Activated B cell treated with CpG ODN at 0.5 μM for 24 hours (primary cell): ENCODE results near the gene SHISA6. TPM values are rescaled to one million over a fixed set of nuclear protein-coding genes. Genes with fewer than 3 reads are reported as not detected.

ENCODE experiments used
- ATAC-seq: fragments of 200-7000 bp; cut with Tn5 transposase; one replicate; pipeline ENCODE4 v1.10.0; 2021; ENCODE audit warnings: low read depth, mild to moderate bottlenecking, moderate library complexity
- CTCF ChIA-PET: fragments of 350-600 bp; sonication (Branson Sonifier 250); formaldehyde crosslinking; loops from one replicate; lab custom pipeline; 2021; ENCODE audit warnings: antibody characterized with exemption; lab: Charles Lee
- POLR2A ChIA-PET: fragments of 350-600 bp; sonication (Branson Sonifier 250); formaldehyde crosslinking; loops from one replicate; lab custom pipeline; 2021; ENCODE audit warnings: antibody characterized with exemption; lab: Charles Lee
- DNase-seq: peaks from one replicate; pipeline ENCODE4 v3.0.0; 2022
- H3K27ac Mint-ChIP-seq: one replicate; pipeline ENCODE4 v1.8.0; 2020; ENCODE audit warnings: mixed read lengths
- H3K27me3 Mint-ChIP-seq: one replicate; pipeline ENCODE4 v1.8.0; 2021; ENCODE audit warnings: mixed read lengths
- H3K36me3 Mint-ChIP-seq: one replicate; pipeline ENCODE4 v1.8.0; 2021; ENCODE audit warnings: low read depth, mixed read lengths
- H3K4me1 Mint-ChIP-seq: one replicate; pipeline ENCODE4 v1.8.0; 2021; ENCODE audit warnings: mixed read lengths
- H3K4me3 Mint-ChIP-seq: one replicate; pipeline ENCODE4 v1.8.0; 2020; ENCODE audit warnings: mild to moderate bottlenecking, mixed read lengths
- H3K9me3 Mint-ChIP-seq: one replicate; pipeline ENCODE4 v1.8.0; 2020; ENCODE audit warnings: mixed read lengths
- CTCF ChIP-seq: fragments of 200-600 bp; IDR thresholded peaks from one replicate; pipeline ENCODE4 v1.8.0; 2022; ENCODE audit warnings: antibody characterized with exemption, mild to moderate bottlenecking
- intact Hi-C: fragments of 100-400 bp; cut with micrococcal nuclease; formaldehyde crosslinking; loops from one replicate; pipeline ENCODE4 v1.15.1; 2024
- total RNA-seq: library from RNA; stranded (reverse); gene quantifications from 2 replicates; pipeline ENCODE4 v1.2.3, GENCODE V29; 2022

SHISA6 gene
- total RNA-seq, 1 donor from 2014 or later, result not detected

- intact Hi-C loops, result no loop called here
- CTCF ChIA-PET, result no interaction called here
- no peak for TF ChIP-seq CTCF
These were observed 1.5 kb upstream of the SHISA6 start for GRCh38 chr17:11239379-11239970.

GRCh38 chr17:11240041-11240840, 772 bp upstream of the SHISA6 start:
- no peak overlapping the region for H3K27ac Mint-ChIP-seq
- ATAC-seq (no peak), DNase-seq (no peak)
- H3K27me3 Mint-ChIP-seq, result peaks cover 31% of the 10 kb centered on the region
- intact Hi-C loops, result no loop called here
- no peak for TF ChIP-seq CTCF
- no peaks in the 10 kb centered on the region for H3K36me3 Mint-ChIP-seq
- H3K4me3 Mint-ChIP-seq, result no peak overlapping the region
- H3K9me3 Mint-ChIP-seq, result no peaks in the 10 kb centered on the region
- no peaks in the 10 kb centered on the region for H3K4me1 Mint-ChIP-seq
- ChIA-PET POLR2A (no interaction called here), CTCF (no interaction called here)

More at GRCh38 chr17:11239379-11239970, 1.5 kb upstream of the SHISA6 start:
- no peaks in the 10 kb centered on the region for H3K9me3 Mint-ChIP-seq
- H3K27me3 Mint-ChIP-seq, result peaks cover 31% of the 10 kb centered on the region
- ATAC-seq (no peak), DNase-seq (no peak)
- POLR2A ChIA-PET, result no interaction called here
- H3K36me3 Mint-ChIP-seq, result no peaks in the 10 kb centered on the region
- no peaks in the 10 kb centered on the region for H3K4me1 Mint-ChIP-seq
- H3K4me3 Mint-ChIP-seq, result no peak overlapping the region
- no peak overlapping the region for H3K27ac Mint-ChIP-seq

- ChIA-PET POLR2A (no interaction called here), CTCF (no interaction called here)
- H3K4me3 Mint-ChIP-seq, result no peak overlapping the region
- H3K4me1 Mint-ChIP-seq, result no peaks in the 10 kb centered on the region
- ATAC-seq, result no peak
- H3K9me3 Mint-ChIP-seq, result no peaks in the 10 kb centered on the region
- H3K27me3 Mint-ChIP-seq, result peaks cover 31% of the 10 kb centered on the region
- H3K27ac Mint-ChIP-seq, result no peak overlapping the region
- DNase-seq, result no peak
- no peak for TF ChIP-seq CTCF
- no peaks in the 10 kb centered on the region for H3K36me3 Mint-ChIP-seq
- intact Hi-C loops, result no loop called here
These were observed 706 bp downstream of the SHISA6 start for GRCh38 chr17:11241611-11242226.

GRCh38 chr17:11242411-11242810, 1.4 kb downstream of the SHISA6 start:
- H3K27ac Mint-ChIP-seq, result no peak overlapping the region

More at GRCh38 chr17:11242411-11242810, 1.4 kb downstream of the SHISA6 start:
- intact Hi-C loops, result no loop called here
- POLR2A ChIA-PET, result no interaction called here
- no peak for DNase-seq
- CTCF ChIA-PET, result no interaction called here
- Mint-ChIP-seq H3K4me1 (no peaks in the 10 kb centered on the region), H3K36me3 (no peaks in the 10 kb centered on the region), H3K9me3 (no peaks in the 10 kb centered on the region), H3K27me3 (peaks cover 31% of the 10 kb centered on the region), H3K4me3 (no peak overlapping the region)
- no peak for TF ChIP-seq CTCF
- no peak for ATAC-seq
